ENCODE results near the gene UBL4A.

DNA sequence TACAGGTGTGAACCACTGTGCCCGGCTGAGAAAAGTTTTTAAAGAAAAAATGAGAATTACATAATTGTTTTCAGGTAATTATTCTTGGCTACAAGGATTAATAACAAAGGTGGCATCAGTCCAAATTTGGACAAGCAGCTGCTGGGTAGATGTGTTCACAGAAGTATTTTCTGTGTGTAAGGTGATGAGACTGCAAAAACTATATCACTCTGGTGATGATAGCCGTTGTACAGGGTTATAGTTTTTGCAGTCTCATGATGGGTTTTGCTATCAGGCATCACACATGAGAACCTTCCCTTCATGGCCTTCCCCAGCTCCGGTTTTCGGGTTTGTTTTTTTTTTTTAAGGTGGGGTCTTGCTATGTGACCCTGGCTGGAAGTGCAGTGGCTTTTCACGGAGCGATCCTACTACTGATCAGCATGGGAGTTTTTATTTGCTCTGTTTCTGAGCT, 9.1 kb upstream of the UBL4A start:
- TF ChIP-seq CTCF (IDR thresholded peaks at IDR 0.05) (no peak), POLR2A (IDR thresholded peaks at IDR 0.05) (no peak)

Measured in uterus (tissue), 2 donors.